HG02798 (cell line): ENCODE data around the gene SLC12A3.

Experiments used
- ATAC-seq: cut with Tn5 transposase; IDR thresholded peaks from one replicate; pipeline ENCODE4 v1.9.1; 2021; ENCODE audit warnings: mild to moderate bottlenecking; ENCODE audit not compliant: unreplicated experiment, poor library complexity

The SLC12A3 gene

DNA sequence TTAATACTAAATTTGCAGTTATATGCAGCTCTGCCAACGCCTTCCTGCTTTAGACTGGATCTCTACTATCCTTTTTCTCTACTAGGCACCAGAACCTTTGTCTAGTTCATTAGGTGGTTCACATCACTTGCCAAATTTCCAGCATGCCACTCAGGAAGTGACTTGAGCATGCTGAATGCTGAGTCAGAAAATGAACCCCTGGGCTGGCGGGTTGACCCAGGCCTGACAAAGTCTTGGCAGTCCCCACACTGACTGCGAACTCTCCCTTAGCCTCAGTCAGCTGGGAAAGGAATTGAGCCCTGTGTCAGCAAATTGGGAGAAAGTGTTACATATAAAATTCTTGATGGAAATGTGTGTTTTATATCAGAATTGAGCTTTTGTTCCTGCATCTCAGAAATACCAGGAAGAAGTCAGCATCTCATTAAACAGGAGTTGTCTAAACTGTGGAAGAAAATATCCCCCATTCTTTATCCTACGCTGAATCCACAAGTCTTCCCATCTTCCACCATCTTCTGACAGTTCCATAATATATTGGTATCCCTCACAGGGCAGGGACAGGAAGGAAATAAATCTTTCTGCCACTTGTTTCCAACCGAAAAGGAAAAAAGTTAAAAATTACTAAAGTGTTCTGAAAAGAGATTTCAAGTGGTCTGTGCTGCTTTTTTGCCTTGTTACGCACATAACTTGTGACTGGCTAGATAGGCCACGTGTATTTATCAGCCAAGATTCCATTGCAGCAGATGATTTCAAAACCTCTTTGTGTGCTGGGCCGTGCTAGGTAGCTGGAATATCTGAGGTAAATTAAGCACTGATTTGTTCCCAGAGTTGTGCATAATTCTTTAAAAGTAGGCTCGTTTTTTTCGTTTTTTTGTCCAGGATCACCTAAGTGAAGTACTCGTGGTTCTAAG, 16.7 kb upstream of the SLC12A3 start:
- no peak for ATAC-seq

DNA sequence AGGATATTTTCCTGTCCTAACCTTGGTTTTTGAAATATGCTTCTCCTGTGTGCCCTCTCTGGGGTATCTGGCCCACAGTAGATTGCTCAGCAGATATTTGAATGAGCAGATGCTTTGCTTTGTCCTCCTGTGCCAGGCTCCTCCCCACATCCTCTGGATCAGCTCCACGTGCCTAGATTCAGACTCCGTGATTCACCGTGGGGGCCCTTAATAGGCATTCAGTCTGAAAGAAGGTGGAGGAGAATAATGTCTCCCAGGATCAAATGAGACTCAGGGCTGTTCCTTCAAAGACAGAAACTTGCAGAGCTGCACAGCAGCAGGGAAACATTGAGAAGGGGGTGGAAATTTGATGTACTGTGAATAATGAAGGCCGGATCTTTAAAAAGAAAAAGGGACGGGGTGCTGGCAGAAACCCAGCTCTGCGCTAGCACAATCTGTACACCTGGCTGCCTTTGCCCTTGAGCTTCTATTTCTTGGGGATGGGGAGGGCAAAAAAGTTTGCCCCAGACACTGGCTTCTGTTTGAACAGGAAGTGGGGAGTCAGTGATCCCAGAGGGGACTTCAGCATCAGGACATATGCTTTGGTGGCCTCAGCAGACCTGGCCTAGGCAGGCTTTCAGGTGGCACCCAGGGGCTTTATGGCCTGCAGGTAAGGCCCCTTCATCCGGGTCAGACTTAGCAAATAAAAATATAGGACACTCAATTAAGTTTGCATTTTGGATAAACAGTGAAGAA, 15.9 kb upstream of the SLC12A3 start:
- no peak for ATAC-seq

DNA sequence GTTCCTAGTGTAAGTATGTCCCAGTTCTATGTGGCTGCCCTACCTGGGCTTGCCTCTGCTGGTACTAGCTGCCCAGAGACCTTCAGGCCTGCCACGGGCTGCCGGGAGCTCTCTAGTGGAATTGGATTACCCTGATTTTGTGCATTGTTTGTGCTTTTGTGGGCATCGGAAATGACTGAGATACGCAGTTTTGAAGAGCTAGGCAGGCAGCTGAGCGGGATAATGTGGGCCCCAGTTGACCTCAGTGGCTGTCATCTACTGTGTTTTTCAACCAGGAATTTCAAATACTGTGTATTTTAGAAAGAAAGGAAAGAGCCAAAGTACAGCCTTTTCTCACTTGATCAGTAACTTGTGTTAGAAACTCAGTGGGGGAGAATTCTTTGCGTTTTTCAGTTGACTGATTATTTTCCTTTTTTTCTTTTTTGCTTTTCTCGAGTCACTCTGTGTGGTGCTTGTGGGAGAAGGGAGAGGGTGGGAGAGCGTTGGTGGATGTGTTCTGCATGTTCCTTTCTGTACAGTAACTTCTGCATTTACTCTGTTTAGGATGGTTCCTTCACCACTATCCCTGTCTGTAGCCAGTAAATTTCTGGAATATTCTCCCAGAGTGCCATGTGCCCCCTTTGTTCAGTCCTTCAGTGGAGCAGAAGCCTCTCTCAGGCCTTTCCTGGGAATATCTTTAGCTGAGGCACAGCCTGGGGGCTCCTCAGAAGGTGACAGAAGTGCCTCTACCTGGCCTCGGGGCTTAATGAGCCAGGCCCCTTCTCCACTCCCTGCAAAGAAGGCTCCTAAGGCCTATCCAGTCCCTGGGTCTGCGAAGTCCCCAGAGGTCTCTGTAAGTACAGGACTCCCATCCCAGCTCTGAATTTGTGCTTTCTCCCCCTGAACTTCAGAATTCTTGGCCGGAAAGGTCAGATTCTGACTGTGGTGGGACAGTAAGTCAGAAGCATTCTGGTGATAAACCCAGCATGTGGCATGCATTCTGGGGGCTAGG, 15.0 kb upstream of the SLC12A3 start:
- no peak for ATAC-seq

DNA sequence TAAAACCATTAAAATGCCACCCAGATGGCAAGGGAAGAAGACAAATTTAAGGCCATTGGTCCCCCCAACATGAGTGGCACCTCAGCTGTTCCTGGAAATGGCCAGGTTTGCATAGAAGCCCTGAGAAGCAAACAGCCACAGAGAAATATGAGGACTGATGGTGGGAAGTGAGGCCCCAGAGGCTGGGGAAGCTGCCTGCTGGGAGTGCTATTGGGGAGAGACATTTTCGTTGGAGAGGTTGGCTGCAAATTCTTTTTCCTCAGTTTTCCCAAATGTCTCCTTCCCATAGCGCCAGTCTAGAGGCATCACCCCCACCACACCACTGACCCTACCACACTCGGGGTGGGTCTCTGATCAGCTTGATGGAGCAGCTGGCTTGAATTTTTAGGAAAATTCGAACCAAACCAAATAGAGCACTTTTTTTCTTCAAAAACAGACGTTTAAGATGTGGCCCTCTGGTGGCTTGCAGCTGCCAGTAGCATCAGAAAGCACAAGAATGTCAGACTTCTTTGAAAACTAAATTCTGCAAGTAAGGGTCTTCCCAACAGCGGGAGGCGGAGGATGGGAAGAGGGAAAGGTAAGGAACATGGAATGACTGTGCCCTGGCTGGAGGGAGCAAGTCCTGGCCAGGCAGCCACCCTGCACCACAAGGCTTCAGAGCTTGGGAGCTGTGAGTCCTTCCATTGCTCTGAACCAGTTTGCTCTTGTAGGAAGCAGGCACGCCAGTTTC, 13.2 kb upstream of the SLC12A3 start:
- ATAC-seq = no peak

DNA sequence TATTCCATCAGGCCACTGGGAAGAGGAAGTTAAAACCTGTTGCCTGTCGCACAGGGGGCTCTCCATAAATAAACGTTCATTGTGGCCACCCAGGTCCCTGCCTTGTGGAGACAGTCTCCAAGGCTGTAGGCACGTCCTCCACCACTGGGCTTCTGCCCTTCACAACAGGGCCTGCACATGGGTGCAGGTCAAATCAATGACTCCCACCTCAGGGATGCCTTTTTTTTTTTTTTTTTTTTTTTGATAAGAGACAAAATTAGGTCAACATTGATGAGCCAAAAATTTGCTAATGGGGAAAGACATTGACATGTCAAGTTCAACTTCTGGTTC, 12.6 kb upstream of the SLC12A3 start:
- no peak for ATAC-seq

DNA sequence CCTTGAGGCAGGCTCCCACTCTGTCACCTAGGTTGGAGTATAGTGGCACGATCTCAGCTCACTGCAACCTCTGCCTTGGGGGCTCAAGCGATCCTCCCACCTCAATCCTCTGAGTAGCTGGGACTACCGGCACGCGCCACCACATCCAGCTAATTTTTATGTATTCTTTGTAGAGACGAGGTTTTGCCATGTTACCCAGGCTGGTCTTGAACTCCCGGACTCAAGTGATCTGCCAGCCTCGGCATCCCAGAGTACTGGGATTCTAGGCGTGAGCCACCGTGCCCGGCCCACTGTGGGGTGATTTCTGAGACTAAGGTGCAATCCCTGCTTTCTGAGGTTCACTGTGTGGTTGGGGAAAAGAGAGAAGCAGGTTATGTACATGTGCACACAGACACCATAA, 12.0 kb upstream of the SLC12A3 start:
- ATAC-seq = no peak

DNA sequence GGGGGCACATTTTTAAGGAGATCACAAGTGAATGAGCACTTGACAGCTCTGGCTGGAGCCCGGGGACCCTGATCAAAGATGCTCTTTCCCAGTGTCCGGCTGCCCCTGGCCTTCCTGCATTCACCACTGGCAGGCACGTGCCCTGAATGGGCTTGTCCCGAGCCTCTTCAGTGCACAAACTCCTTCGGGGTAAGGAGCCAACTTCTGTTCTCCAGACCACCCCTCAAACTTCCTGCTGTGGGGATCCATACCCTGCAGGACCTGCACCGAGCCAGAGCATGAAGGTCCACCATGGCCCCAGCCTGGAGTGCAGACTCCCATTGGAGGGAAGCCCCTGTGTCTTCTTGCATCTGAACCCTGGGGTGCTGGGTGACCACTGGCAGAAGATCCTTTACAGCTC, 9.8 kb upstream of the SLC12A3 start:
- no peak for ATAC-seq

DNA sequence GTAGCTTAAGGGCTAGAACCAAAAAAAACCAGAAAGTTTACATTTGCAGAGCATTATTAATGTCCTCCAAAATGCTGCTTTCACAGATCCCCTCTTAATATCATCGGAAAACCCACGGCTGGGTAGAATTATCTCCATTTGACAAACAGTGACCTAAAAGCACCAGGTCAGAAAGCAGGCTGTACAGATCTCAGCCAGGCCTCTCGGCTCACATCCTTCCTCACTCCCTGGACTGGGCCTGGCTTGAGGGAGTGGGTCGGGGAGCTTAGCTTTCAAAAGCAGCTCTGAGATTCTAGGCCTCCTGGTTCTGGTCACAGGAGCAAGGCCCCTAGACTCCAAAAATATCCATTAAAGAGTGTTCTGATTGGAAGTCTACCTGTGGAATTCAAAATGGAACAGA, 9.1 kb upstream of the SLC12A3 start:
- ATAC-seq = no peak

DNA sequence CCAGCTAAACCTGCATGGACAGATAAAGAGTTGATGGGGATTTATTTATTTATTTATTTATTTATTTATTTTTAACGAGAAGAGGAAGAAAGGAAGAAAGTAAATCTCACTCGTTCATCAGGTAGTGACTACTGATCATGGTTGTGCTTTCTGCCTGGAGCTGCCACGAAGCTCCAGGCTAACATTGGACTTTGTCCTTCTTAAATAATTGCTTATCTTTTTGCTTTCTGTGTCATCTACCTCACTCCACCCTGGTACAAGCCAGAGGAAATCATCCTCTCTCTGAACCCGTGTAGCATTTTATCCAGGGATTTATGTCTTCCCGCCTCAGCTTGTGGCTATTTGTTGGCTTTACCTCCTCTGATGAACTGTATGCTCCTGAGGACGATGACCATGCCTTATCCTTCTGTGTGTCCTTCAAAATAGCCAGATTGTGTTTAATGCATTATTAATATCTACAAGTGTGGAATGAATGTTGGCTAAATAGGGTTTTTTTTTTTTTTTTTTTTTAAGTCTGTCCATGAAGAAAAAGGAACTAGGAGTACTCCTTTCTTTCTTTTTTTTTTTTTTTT, 8.0 kb upstream of the SLC12A3 start:
- no peak for ATAC-seq

DNA sequence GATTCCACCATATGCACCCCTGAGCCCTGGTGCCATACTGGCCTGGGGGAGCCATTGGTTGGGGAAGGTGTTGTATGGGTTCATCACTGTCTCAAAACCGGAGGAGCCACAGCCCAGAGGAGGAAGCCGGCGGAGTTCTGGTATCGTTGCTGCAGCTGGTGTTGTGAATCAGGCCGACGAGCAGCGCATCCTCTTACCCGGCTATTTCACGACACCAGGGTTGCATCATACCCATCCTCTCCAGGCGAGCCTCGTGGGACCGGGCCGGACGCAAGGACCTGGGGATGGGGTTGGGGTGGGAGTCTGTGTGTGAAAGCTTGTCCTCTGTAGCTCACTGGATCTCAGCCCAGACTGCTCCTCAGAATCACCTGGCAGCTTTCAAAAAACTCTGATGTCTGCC, 6.6 kb upstream of the SLC12A3 start:
- ATAC-seq = no peak

DNA sequence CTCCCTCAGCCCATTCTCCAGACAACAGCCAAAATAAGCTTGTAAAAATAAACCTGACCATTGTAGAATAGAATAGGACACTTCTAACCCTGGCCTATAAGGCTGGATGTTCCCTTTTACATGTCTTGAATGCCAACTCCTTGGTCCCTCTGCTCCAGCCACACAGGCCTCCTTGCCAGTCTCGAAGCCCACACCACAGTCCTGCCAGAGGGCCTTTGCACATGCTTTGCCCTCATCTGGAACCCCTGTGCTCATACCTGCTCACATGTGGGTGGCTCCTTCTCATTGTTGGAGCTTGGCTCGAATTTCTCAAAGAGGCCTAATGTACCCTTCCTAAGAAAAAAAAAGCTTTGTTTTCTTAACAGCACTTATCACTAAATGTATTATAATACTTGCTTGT, 5.4 kb upstream of the SLC12A3 start:
- no peak for ATAC-seq

DNA sequence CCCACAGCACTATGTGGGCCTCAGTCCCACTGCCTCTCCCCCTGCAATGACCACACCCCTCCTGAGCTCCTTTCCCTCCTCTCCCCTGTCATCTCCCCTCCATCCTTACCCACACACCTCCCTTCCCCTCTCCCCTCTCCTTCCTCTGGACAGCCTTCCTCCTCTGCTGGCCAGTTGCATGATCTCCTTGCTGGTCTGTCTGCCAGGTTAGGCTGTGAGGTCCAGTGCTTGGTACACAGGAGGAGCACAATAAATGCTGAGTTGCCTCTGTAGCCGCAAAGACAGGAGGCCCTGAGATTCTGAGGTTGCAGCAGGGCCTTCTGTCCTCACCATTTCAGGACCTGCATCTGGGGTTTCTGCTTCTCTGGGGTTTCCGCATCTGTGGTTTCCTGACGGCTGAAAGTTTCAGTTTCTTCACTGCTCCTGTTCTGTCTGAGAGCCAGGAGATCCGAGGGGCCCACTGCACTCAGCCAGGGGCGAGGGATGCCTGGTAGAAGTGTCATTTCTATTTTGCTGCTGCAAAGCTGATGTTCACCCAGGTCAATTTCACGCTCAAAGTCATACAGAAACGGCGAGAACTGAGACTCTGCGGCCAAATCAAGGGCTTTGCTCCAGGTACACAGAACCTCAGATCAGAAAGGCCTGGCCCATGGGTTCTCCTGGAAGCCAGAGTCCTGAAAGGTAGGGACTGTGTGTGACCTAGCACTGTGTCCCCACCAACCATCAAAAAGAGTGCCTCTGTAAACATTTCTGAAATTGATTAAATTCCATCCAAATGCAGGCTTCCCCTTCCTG, 4.6 kb upstream of the SLC12A3 start:
- peak; percentile 83 for ATAC-seq

DNA sequence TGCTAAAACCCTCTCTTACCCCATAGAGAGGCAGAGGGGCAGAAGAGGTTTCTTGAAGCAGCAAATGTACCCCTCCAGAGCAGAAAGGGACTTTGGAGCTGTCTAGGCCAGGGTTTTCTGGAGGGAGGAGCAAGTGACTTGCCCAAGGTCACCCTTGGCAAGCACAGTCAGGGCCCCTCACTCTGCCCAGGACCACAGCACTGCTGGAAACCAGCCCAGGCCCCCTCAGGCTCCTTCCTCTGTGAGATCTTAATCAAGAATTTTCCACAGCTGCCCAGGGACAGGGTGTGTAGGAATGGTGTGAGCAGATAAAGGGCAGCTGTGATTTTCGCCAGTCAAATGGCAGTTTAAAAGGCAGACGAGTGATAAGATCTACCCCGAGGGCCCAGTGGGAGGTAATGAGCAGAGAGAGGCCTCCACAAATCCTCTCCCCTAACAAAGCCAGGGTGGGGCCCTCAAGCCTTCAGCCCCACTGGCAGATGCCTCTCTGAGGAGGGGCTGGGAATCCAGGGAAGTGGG, 3.9 kb upstream of the SLC12A3 start:
- no peak for ATAC-seq

DNA sequence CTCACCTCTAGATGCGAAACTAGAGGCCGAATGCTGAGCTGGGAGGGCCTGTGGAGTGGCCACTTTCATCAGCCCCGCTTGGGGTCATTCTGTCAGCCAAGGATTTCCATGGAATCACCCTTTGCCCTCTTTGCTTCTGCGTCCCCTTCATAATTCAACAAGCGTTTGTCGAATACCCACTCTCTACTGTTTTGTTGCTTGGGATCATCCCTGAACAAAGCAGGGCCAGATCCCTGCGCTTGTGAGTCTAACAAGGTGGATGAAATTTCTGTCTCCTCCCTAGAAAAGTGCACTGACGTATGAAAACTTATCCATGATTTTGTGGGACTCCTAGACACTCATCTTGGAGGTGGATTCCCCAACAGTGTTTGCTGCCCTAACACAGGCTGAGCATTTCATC, 3.3 kb upstream of the SLC12A3 start:
- no peak for ATAC-seq

DNA sequence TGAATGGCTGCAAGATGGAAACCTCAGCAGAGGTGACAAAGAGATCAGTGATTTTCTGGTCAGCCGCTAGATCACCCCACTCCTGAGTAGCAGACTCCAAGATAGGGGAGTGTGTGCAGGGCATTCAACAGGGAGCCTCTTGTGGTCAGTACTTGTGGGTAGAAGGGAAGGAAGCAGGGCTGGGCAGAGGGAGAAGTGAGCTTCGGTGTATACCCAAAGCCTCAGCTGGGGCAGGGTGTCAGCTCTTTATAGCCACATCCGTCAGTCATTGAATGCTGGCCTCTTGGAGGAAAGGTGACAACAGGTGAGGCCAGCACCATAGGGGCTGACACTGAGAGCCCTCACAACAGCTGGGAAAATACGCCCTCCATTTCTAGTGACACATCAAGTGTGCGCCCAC, 2.2 kb upstream of the SLC12A3 start:
- no peak for ATAC-seq

DNA sequence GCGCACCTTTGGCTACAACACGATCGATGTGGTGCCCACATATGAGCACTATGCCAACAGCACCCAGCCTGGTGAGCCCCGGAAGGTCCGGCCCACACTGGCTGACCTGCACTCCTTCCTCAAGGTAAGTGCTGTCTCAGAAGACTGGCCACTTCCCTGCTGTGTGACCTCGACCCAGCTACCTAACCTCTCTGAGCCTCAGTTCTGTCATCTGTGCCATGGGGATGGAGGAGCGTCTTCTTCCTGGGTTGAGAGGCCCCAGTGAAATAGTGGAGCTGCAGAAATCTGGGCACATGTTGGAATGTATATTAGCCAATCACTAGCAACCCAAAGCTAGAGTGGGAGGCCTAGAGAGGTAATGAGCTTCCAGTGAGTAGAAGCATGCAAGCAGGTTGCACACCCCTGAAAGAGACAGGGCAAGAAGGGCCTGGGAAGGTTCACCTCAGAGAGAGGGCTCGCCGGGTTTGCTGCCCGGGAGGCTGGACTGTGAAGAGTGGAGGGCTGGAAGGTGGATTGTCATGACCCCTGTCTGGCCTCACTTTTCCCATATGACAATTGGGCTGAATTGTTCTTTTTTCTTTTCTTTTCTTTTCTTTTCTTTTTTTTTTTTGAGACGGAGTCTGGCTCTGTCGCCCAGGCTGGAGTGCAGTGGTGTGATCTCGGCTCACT, 521 bp downstream of the SLC12A3 start:
- ATAC-seq = no peak

DNA sequence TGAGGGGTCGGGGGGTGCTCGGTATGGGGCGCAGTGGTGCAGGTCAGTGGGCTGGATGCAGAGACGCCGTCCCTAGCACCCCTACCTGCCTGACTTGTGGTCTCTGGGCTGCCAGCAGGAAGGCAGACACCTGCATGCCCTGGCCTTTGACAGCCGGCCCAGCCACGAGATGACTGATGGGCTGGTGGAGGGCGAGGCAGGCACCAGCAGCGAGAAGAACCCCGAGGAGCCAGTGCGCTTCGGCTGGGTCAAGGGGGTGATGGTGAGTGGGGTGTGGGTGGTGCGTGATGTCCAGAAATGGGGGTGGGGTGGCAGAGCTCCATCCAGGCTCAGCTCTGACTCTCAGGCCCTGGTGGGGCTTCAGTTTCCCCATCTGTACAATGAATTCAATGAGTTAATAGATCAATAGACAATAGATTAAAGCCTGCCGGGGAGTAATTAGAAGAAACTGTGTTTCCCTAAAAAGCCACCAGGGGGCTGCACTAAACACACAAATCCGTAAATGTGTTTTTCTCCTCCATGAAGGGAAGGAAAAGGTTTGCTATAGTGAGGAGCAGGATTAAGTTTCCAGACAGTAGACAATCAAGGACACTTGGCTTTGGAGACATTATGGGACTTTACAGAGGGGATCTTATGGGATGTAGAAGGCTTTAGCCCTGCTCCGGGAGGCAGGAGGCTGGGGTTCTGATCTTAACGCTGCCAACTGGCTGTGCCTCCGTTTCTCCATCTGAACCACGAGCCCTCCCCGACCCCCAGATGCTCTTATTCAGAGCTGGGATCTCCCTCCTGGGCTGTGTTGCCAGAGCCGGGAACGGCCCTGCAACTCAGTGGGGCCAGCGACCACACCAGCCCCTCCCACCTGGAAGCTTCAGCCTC, 2.2 kb downstream of the SLC12A3 start:
- no peak for ATAC-seq
